Activated CD8-positive, alpha-beta memory T cell treated with anti-CD3 and anti-CD28 coated beads, Interleukin-2, amount 50 U/mL, for 24 hours (primary cell): ENCODE measurements around the gene WDR93.

ENCODE experiments used
- DNase-seq: peaks from one replicate; pipeline ENCODE4 v3.0.0-alpha.2; 2020; ENCODE audit errors: extremely low read depth

The WDR93 gene

DNA sequence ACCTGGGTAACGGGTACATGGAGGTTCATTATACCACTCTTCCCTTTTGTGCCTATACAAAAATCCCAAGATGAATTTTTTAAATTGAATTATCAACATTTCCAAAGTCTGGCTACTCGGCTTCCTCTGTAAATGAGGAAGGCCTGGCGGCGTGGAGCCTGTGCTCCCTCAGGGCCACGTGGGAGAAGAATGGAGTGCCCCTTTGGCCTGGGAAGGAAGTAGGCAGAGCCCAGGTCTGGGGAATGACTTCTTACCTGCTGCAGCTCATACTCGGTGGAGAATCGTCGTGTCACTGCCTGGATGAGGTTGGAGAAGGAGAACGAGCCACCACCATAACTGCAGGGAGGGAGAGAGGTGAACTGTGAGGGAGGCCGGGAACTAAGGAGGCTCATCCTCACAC is 99.6 kb downstream of the WDR93 start:
- DNase-seq, result no peak

DNA sequence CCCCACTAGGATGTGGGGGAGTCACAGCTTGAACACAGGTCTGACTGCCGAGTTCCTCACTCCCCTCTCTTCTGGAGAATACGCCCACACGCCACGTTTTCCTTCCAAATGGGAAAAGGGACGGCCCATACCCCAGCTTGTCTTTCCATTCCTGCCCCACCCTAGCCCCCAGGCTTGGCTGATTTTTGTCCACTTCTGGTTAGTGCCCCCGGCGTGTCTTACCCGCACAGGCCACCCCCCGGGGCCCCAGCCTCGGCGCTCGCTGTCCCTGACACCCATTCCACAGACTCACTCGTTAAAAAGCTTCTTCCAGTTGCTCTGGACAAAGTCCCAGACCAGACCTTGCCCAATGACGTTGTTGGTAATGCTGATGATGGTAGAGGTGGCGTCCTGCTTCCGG is 100.0 kb downstream of the WDR93 start:
- DNase-seq, result no peak

DNA sequence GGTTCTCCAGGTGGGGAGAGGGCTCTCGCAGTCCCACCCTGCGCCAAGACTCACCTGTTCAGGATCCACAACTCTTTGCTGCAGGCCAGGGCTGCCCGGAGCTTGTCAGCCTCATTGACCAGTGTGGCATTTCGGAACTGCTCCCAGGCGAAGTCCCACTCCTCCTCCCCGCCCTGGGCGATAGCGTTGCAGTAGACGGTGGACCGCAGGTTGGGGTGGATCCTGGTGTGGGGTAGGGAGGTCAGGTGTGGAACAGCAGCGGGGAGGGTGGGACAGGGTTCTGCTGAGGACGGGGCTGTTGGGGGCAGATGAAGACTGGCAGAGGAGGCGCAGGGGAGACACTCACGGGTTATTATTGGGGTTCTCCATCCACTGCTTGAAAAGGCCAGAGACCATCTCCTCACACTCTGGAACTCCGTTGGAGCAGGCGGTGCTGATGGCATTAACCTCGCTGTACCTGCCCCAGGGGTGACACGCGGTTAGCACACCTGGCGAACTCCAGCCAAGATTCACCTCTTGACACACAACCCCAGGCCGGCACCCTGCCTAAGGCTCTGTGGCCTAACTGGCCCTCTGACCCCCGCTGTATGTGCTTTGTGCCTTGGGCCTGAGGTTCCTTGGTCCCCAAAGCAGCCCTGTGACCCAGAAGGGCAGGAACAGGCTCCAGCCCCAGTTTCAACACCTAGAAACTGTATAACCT is 101.6 kb downstream of the WDR93 start:
- DNase-seq, result no peak
